Upper lobe of left lung (tissue), 6 donors: ENCODE results near the gene LMNTD2. TPM values are rescaled to one million over a fixed set of nuclear protein-coding genes. Genes with fewer than 3 reads are reported as not detected.
A peak's percentile ranks its signal among the peaks of the same experiment; 100 is the strongest.

Experiments used
- ATAC-seq, 2 donors: fragments of 200-7000 bp; cut with Tn5 transposase; one replicate each; pipeline ENCODE4 v1.9.1; 2022; ENCODE audit warnings: mild to moderate bottlenecking in 2 of 2, moderate library complexity in 2 of 2; ENCODE audit not compliant: low FRiP score in 2 of 2
- DNase-seq, 2 donors: peaks; one replicate each; pipeline ENCODE4 v3.0.0-alpha.2; 2019 to 2020
- H3K27ac ChIP-seq, 4 donors: fragments of 200-600 bp; sonication (generic); one replicate each; pipeline ENCODE4 v1.5.1; 2016 to 2019
- H3K27me3 ChIP-seq, 4 donors: fragments of 200-600 bp; sonication (generic); one replicate each; pipeline ENCODE4 v1.5.1; 2017 to 2019
- H3K36me3 ChIP-seq, 4 donors: fragments of 200-600 bp; sonication (generic); one replicate each; pipeline ENCODE4 v1.5.1; 2016 to 2019
- H3K4me1 ChIP-seq, 4 donors: fragments of 200-600 bp; sonication (generic); one replicate each; pipeline ENCODE4 v1.5.1; 2018 to 2019
- H3K4me3 ChIP-seq, 4 donors: fragments of 200-600 bp; sonication (generic); one replicate each; pipeline ENCODE4 v1.5.1; 2017 to 2019; ENCODE audit warnings: mild to moderate bottlenecking in 2 of 4, moderate library complexity in 1 of 4
- H3K9me3 ChIP-seq, 4 donors: fragments of 200-600 bp; sonication (generic); one replicate each; pipeline ENCODE4 v1.5.1; 2018 to 2019
- CTCF ChIP-seq, 6 experiments: fragments of 450-650 bp in 4 of 6; fragments of 200-600 bp in 2 of 6; sonication (generic) in 2 of 6; IDR thresholded peaks; one replicate each; pipeline ENCODE4 v1.5.1; 2016 to 2019; ENCODE audit warnings: antibody characterized with exemption in 6 of 6
- EP300 ChIP-seq, 4 donors: sonication (generic); formaldehyde crosslinking; IDR thresholded peaks; one replicate each; pipeline ENCODE4 v1.5.1; 2017; ENCODE audit warnings: antibody characterized with exemption in 4 of 4, control low read depth in 2 of 4
- POLR2A ChIP-seq, 4 donors: fragments of 450-650 bp; IDR thresholded peaks; one replicate each; pipeline ENCODE4 v1.5.1; 2016 to 2017; ENCODE audit warnings: antibody characterized with exemption in 4 of 4, mild to moderate bottlenecking in 2 of 4
- POLR2AphosphoS5 ChIP-seq, 2 donors: sonication (generic); formaldehyde crosslinking; IDR thresholded peaks; one replicate each; pipeline ENCODE4 v1.5.1; 2017; ENCODE audit warnings: antibody characterized with exemption in 2 of 2
- WGBS, 2 donors: methylation state at CpG; one replicate each; pipeline ENCODE4 v1.1.5; 2017 to 2018; 5-methylcytosine and 5-hydroxymethylcytosine counted together
- total RNA-seq, 6 donors: library from RNA; depleted of rRNA in 4 of 6; stranded (reverse); fragments of >200 nt in 4 of 6; gene quantifications; one replicate each; pipeline versions ENCODE4 v1.1.0 to v1.2.1, GENCODE V29; 2016 to 2021
- donor health status: DM: no; HTN: no; CAD: no; lungs with moderate emphysema.
- donor health status: DM: no; HTN: yes; CAD: no; lungs with severe emphysema.

LMNTD2 gene
- total RNA-seq, 6 donors from 2014 or later = 4.6 to 32.5 (median 6.7) TPM

- DNase-seq (peak in 1 of 2 donors; percentile 73), ATAC-seq (no peak)
- WGBS, 2 donors = 53 to 62% methylated on average over 5 to 9 of the region's 11 CpGs
- Histone ChIP-seq H3K27me3 (peaks cover 1 to 22% (median 9%) of the 10 kb centered on the region in 4 donors), H3K4me1 (peaks cover 18 to 28% (median 22%) of the 10 kb centered on the region in 4 donors), H3K4me3 (no peak overlapping the region), H3K9me3 (no peaks in the 10 kb centered on the region), H3K36me3 (no peaks in the 10 kb centered on the region), H3K27ac (no peak overlapping the region)
- no peak for TF ChIP-seq POLR2A (IDR thresholded peaks at IDR 0.05)
Measured at GRCh38 chr11:553988-554340, 6.6 kb downstream of the LMNTD2 start.

- H3K36me3 ChIP-seq = no peaks in the 10 kb centered on the region
- WGBS, 2 donors = 85 to 89% methylated on average over 12 to 27 of the region's 27 CpGs
- no peak for ATAC-seq
- H3K4me1 ChIP-seq = peaks cover 18 to 28% (median 22%) of the 10 kb centered on the region in 4 donors
- H3K27ac ChIP-seq = no peak overlapping the region
- H3K4me3 ChIP-seq = no peak overlapping the region
- TF ChIP-seq CTCF (IDR thresholded peaks at IDR 0.05) = no peak
- no peak for TF ChIP-seq EP300 (IDR thresholded peaks at IDR 0.05)
- TF ChIP-seq POLR2AphosphoS5 (IDR thresholded peaks at IDR 0.05) = no peak
- peak in 1 of 2 donors; percentile 78 for DNase-seq
- no peaks in the 10 kb centered on the region for H3K9me3 ChIP-seq
- H3K27me3 ChIP-seq = peaks cover 1 to 22% (median 9%) of the 10 kb centered on the region in 4 donors
Measured at GRCh38 chr11:553083-553987, 7.2 kb downstream of the LMNTD2 start.

- ATAC-seq = no peak
- no peak overlapping the region for H3K4me3 ChIP-seq
- 81 to 90% methylated on average over 2 to 12 of the region's 12 CpGs for WGBS, 2 donors
- no peak overlapping the region for H3K27ac ChIP-seq
- H3K4me1 ChIP-seq = peaks cover 18 to 27% (median 22%) of the 10 kb centered on the region in 4 donors
- peaks cover 1 to 22% (median 9%) of the 10 kb centered on the region in 4 donors for H3K27me3 ChIP-seq
- H3K9me3 ChIP-seq = no peaks in the 10 kb centered on the region
- DNase-seq = peak in 1 of 2 donors; percentile 76
- no peaks in the 10 kb centered on the region for H3K36me3 ChIP-seq
- TF ChIP-seq EP300 (IDR thresholded peaks at IDR 0.05) = no peak
- TF ChIP-seq POLR2AphosphoS5 (IDR thresholded peaks at IDR 0.05) = no peak
- TF ChIP-seq CTCF (IDR thresholded peaks at IDR 0.05) = no peak
- no peak for TF ChIP-seq POLR2A (IDR thresholded peaks at IDR 0.05)
Measured at GRCh38 chr11:551596-551995, 8.9 kb downstream of the LMNTD2 start.

DNA sequence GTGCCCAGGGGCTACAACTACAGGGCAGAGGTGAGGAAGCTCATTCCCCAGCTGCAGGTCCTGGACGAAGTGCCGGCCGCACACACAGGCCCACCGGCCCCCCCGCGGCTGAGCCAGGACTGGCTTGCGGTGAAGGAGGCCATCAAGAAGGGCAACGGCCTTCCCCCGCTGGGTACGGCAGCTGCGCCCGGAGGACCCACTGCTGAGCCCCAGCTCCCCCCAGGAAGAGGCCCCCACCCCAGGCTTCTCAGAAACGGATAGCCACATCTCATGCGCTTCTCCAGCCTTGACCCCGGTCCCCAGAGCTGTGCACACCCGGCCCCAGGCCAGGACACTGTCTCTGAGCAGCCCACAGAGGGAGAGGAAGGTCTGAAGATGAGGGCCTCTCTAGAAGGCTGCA, 9.4 kb downstream of the LMNTD2 start:
- Histone ChIP-seq H3K36me3 (no peaks in the 10 kb centered on the region), H3K9me3 (no peaks in the 10 kb centered on the region), H3K27me3 (peaks cover 0 to 18% (median 7%) of the 10 kb centered on the region in 4 donors), H3K4me1 (peaks cover 17 to 22% (median 20%) of the 10 kb centered on the region in 4 donors), H3K4me3 (no peak overlapping the region), H3K27ac (no peak overlapping the region)
- peak in 1 of 2 donors; percentile 77 for DNase-seq
- 84% methylated on average over 13 of the region's 16 CpGs; no CpG with 5 or more reads in 1 of the 2 donors for WGBS, 2 donors
- no peak for ATAC-seq
- TF ChIP-seq CTCF (IDR thresholded peaks at IDR 0.05) (no peak), EP300 (IDR thresholded peaks at IDR 0.05) (no peak), POLR2A (IDR thresholded peaks at IDR 0.05) (no peak), POLR2AphosphoS5 (IDR thresholded peaks at IDR 0.05) (no peak)

DNA sequence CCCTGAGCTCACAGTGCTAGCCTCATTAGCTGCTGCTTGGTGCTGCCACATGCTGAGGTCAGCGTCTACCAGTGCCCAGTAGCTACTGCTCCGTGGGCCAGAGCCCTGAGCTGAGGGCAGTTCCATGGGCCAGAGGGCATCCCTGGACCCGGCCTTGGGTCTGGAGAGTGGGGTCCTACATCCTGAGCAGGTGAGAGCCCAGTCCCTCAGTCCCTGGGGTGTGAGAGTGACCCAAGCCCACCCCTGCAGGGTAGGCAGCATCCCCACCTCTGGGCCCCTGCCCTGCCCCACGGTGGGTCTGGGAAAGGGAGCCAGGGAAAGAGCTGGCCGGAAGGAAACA, 9.8 kb downstream of the LMNTD2 start:
- Histone ChIP-seq H3K36me3 (no peaks in the 10 kb centered on the region), H3K27ac (no peak overlapping the region), H3K4me3 (no peak overlapping the region), H3K4me1 (peaks cover 13 to 18% (median 17%) of the 10 kb centered on the region in 4 donors), H3K9me3 (no peaks in the 10 kb centered on the region), H3K27me3 (peaks cover 0 to 14% (median 5%) of the 10 kb centered on the region in 4 donors)
- 88 to 100% methylated on average over 1 to 4 of the region's 5 CpGs for WGBS, 2 donors
- no peak for DNase-seq
- TF ChIP-seq EP300 (IDR thresholded peaks at IDR 0.05) (no peak), POLR2A (IDR thresholded peaks at IDR 0.05) (no peak), CTCF (IDR thresholded peaks at IDR 0.05) (no peak)
- ATAC-seq = no peak
